HCT116 (cell line): Measurements from ENCODE around the gene ID1. TPM values are rescaled to one million over a fixed set of nuclear protein-coding genes. Genes with fewer than 3 reads are reported as not detected.

Experiments
- ATAC-seq: fragments of 200-7000 bp; cut with Tn5 transposase; 2 replicates; pipeline ENCODE4 v1.9.1; 2020; ENCODE audit warnings: mild to moderate bottlenecking, moderate library complexity
- BruUV-seq: library from RNA; stranded (reverse); fragments of 400-500 nt; replicated peaks from 2 replicates; lab custom pipeline; 2021; lab: Mats Ljungman, UMichigan
- CTCF ChIA-PET: fragments of 300-600 bp; sonication (Branson Sonifier 250); formaldehyde crosslinking; loops from one replicate; lab custom pipeline; 2021; ENCODE audit warnings: antibody characterized with exemption; lab: Charles Lee
- POLR2A ChIA-PET: fragments of 300-600, 350-600 bp; sonication (Branson Sonifier 250); formaldehyde crosslinking; loops from one replicate; lab custom pipeline; 2021; ENCODE audit warnings: antibody characterized with exemption; lab: Charles Lee
- RAD21 ChIA-PET, 2 experiments: fragments of 300-600 bp; sonication (Branson Sonifier 250); formaldehyde crosslinking; loops; one replicate each; lab custom pipeline; 2023; ENCODE audit warnings: low total read pairs in 2 of 2; ENCODE audit not compliant: uncharacterized antibody in 2 of 2, unreplicated experiment in 2 of 2, low non-redundant PET in 1 of 2; lab: Charles Lee
- DNase-seq: peaks from one replicate; pipeline ENCODE4 v3.0.0-alpha.2; 2010; ENCODE audit warnings: low read depth, low spot score
- H2AFZ ChIP-seq: fragments of 200-600 bp; shearing (Covaris generic), sonication (generic); 2 replicates; pipeline ENCODE4 v1.6.1; 2017; ENCODE audit warnings: low read depth, mixed run types, mixed read lengths, antibody characterized with exemption, low read length; ENCODE audit not compliant: poor library complexity, severe bottlenecking
- H3K27ac ChIP-seq: 2 replicates; pipeline ENCODE4 v1.5.1; 2012; ENCODE audit warnings: low read depth, low read length
- H3K27me3 ChIP-seq: fragments of 200-600 bp; sonication (generic); 2 replicates; pipeline ENCODE4 v1.6.1; 2016; ENCODE audit warnings: mixed run types, low read length, mixed read lengths; ENCODE audit not compliant: insufficient read depth
- H3K36me3 ChIP-seq, 2 experiments: fragments of 200-500 bp in 1 of 2; fragments of 200-600 bp in 1 of 2; sonication (Bioruptor generic) in 1 of 2; sonication (generic) in 1 of 2; 2 replicates each; pipeline versions ENCODE4 v1.5.1 to v1.6.1; 2014 to 2016; ENCODE audit warnings: low read length in 2 of 2, inconsistent platforms in 1 of 2, mixed read lengths in 1 of 2, mixed run types in 1 of 2; ENCODE audit not compliant: insufficient read depth in 2 of 2, control insufficient read depth in 1 of 2
- H3K4me1 ChIP-seq, 2 experiments: fragments of 200-600 bp in 1 of 2; sonication (generic) in 1 of 2; 2 replicates each; pipeline versions ENCODE4 v1.5.1 to v1.6.1; 2012 to 2017; ENCODE audit warnings: low read length in 2 of 2, inconsistent platforms in 1 of 2, mild to moderate bottlenecking in 1 of 2, mixed read lengths in 1 of 2, mixed run types in 1 of 2, moderate library complexity in 1 of 2; ENCODE audit not compliant: insufficient read depth in 2 of 2, control insufficient read depth in 1 of 2
- H3K4me2 ChIP-seq: fragments of 200-600 bp; sonication (generic); 2 replicates; pipeline ENCODE4 v1.6.1; 2017; ENCODE audit warnings: mixed run types, low read length, mixed read lengths
- H3K4me3 ChIP-seq, 2 experiments: fragments of 200-600 bp in 1 of 2; sonication (generic) in 1 of 2; replicated peaks in 1 of 2; 2 replicates each; pipeline ENCODE4 v1.5.1; 2011 to 2016; ENCODE audit warnings: low read length in 2 of 2, control low read depth in 1 of 2, low read depth in 1 of 2, mild to moderate bottlenecking in 1 of 2, mixed read lengths in 1 of 2, mixed run types in 1 of 2
- H3K79me2 ChIP-seq: fragments of 200-600 bp; sonication (generic); 2 replicates; pipeline ENCODE4 v1.6.1; 2017; ENCODE audit warnings: mild to moderate bottlenecking, mixed run types, low read length, moderate library complexity, mixed read lengths; ENCODE audit not compliant: insufficient read depth
- H3K9ac ChIP-seq: fragments of 200-600 bp; sonication (generic); 2 replicates; pipeline ENCODE4 v1.6.1; 2016; ENCODE audit warnings: low read length, mixed read lengths
- H3K9me2 ChIP-seq: fragments of 200-600 bp; sonication (generic), shearing (Covaris generic); 2 replicates; pipeline ENCODE4 v1.6.1; 2017; ENCODE audit warnings: mixed run types, mild to moderate bottlenecking, moderate library complexity; ENCODE audit not compliant: insufficient read depth
- H3K9me3 ChIP-seq, 2 experiments: fragments of 200-500 bp in 1 of 2; fragments of 200-600 bp in 1 of 2; sonication (Bioruptor generic) in 1 of 2; sonication (generic) in 1 of 2; 2 replicates each; pipeline ENCODE4 v1.6.1; 2014 to 2017; ENCODE audit warnings: low read length in 2 of 2, mixed read lengths in 2 of 2, inconsistent platforms in 1 of 2, low read depth in 1 of 2, mild to moderate bottlenecking in 1 of 2, mixed run types in 1 of 2, moderate library complexity in 1 of 2; ENCODE audit not compliant: control insufficient read depth in 1 of 2, insufficient read depth in 1 of 2
- H4K20me1 ChIP-seq: fragments of 200-600 bp; sonication (generic), shearing (Covaris generic); 2 replicates; pipeline ENCODE4 v1.6.1; 2017; ENCODE audit warnings: mixed run types, mild to moderate bottlenecking, moderate library complexity; ENCODE audit not compliant: insufficient read depth
- CBX3 ChIP-seq: IDR thresholded peaks from 2 replicates; pipeline ENCODE4 v1.6.1; 2012; ENCODE audit warnings: low read depth
- ELF1 ChIP-seq: IDR thresholded peaks from 2 replicates; pipeline ENCODE4 v1.6.1; 2012; ENCODE audit warnings: low read depth, borderline replicate concordance
- FOSL1 ChIP-seq: IDR thresholded peaks from 2 replicates; pipeline ENCODE4 v1.6.1; 2012; ENCODE audit warnings: low read depth
- POLR2AphosphoS5 ChIP-seq: IDR thresholded peaks from 2 replicates; pipeline ENCODE4 v1.6.1; 2011; ENCODE audit warnings: mild to moderate bottlenecking, low read depth, low read length, moderate library complexity
- SP1 ChIP-seq: IDR thresholded peaks from 2 replicates; pipeline ENCODE4 v1.6.1; 2012; ENCODE audit warnings: low read depth
- ZBTB33 ChIP-seq: IDR thresholded peaks from 2 replicates; pipeline ENCODE4 v1.6.1; 2011; ENCODE audit warnings: mild to moderate bottlenecking, low read length, moderate library complexity; ENCODE audit not compliant: insufficient replicate concordance; ENCODE audit errors: extremely low read depth
- ZNF274 ChIP-seq: fragments of 200-500 bp; sonication (Bioruptor generic); IDR thresholded peaks from 2 replicates; pipeline ENCODE4 v1.6.1; 2014; ENCODE audit warnings: mild to moderate bottlenecking, low read depth, low read length, inconsistent platforms
- intact Hi-C: fragments of 100-400 bp; cut with micrococcal nuclease; formaldehyde crosslinking; loops from 2 replicates; pipeline ENCODE4 v1.10.0; 2022
- total RNA-seq: library from RNA; stranded (reverse); gene quantifications from one replicate; pipeline ENCODE4 v1.2.1, GENCODE V29; 2021; ENCODE audit not compliant: unreplicated experiment

The ID1 gene
- total RNA-seq, 1 experiment from 2014 or later, result 811 TPM

- no peaks in the 10 kb centered on the region for H4K20me1 ChIP-seq
- no peaks in the 10 kb centered on the region for H3K9me3 ChIP-seq
- H3K27me3 ChIP-seq, result no peaks in the 10 kb centered on the region
- peak overlapping the region; percentile 93 for H3K27ac ChIP-seq
- CTCF ChIA-PET, result interaction anchor here (0.8 to 14.5 kb wide), 13 partner anchors 8 to 164 kb away, joined by 3 to 589 read pairs (median 10); no protein-coding TSS in a partner anchor
- RAD21 ChIA-PET, result interaction anchor here (1.1 to 5.4 kb wide), 4 partner anchors 13 to 53 kb away, joined by 3 to 102 read pairs (median 37); no protein-coding TSS in a partner anchor
- peaks cover 5% of the 10 kb centered on the region; the same call in 1 of the 2 replicates for H3K79me2 ChIP-seq
- intact Hi-C loops, result loop anchor here (1.0 to 5.0 kb wide), 2 partner anchors 54 to 163 kb away; partner anchors contain the start of gene BCL2L1
- POLR2A ChIA-PET, result interaction anchor here (1.5 to 28.6 kb wide), 7 partner anchors 9 to 82 kb away, joined by 3 to 1106 read pairs (median 9); partner anchors contain the start of gene ID1
- ATAC-seq (no peak), DNase-seq (no peak)
- BruUV-seq, result no TSS peak
- no peak overlapping the region for H2AFZ ChIP-seq
- H3K4me3 ChIP-seq, result no peak overlapping the region
- H3K4me2 ChIP-seq, result peak overlapping the region; percentile 69
- H3K4me1 ChIP-seq, result peaks cover 69 to 78% of the 10 kb centered on the region in 2 experiments
- H3K9ac ChIP-seq, result peak overlapping the region; percentile 65
- peaks cover 0 to 40% of the 10 kb centered on the region in 2 experiments; a peak in 2 of 4 replicates for H3K36me3 ChIP-seq
- no peak for TF ChIP-seq CBX3
- TF ChIP-seq ELF1, result no peak
- no peak for TF ChIP-seq ZNF274
- TF ChIP-seq FOSL1, result no peak
- no peak for TF ChIP-seq SP1
- no peak for TF ChIP-seq ZBTB33
- TF ChIP-seq POLR2AphosphoS5, result no peak
- no peaks in the 10 kb centered on the region for H3K9me2 ChIP-seq
Observed at GRCh38 chr20:31559704-31560093, 45.4 kb upstream of the ID1 start.
